Measurements from ENCODE around the gene ONECUT1.

GRCh38 chr15:52796228-52796521 lies 6.0 kb upstream of the ONECUT1 start:
- TF ChIP-seq POLR2A (IDR thresholded peaks at IDR 0.05) (no peak), CTCF (IDR thresholded peaks at IDR 0.05) (no peak)
